EH (cell line): Measurements from ENCODE around the gene RPS3.
"Not testable (repeated sequence)": the region's sequence is repeated elsewhere in the genome, so short reads cannot be mapped to it uniquely, and the experiment has no call there.

Source experiments
- DNase-seq: peaks from one replicate; pipeline ENCODE4 v3.0.0-alpha.2; 2015; ENCODE audit warnings: low read depth

The RPS3 gene

GRCh38 chr11:75380245-75380644, 19.1 kb upstream of the RPS3 start:
- DNase-seq = no peak

GRCh38 chr11:75380716-75381420, 18.4 kb upstream of the RPS3 start:
- DNase-seq = peak; percentile 24

- no peak for DNase-seq
These were observed 16.1 kb upstream of the RPS3 start for GRCh38 chr11:75383246-75383645.

GRCh38 chr11:75384438-75385080, 14.8 kb upstream of the RPS3 start:
- peak; percentile 67 for DNase-seq

- peak; percentile 55 for DNase-seq
These were observed 12.2 kb upstream of the RPS3 start for GRCh38 chr11:75386942-75387630.

GRCh38 chr11:75387736-75388294, 11.5 kb upstream of the RPS3 start:
- no peak for DNase-seq

- DNase-seq = peak; percentile 78
These were observed 10.7 kb upstream of the RPS3 start for GRCh38 chr11:75388386-75389275.

- DNase-seq = no peak
These were observed 10.1 kb upstream of the RPS3 start for GRCh38 chr11:75389276-75389605.

- DNase-seq = no peak
These were observed 9.4 kb upstream of the RPS3 start for GRCh38 chr11:75389925-75390324.

GRCh38 chr11:75394085-75394840, 5.1 kb upstream of the RPS3 start:
- no peak for DNase-seq

- no peak for DNase-seq
These were observed 412 bp upstream of the RPS3 start for GRCh38 chr11:75398906-75399305.

- DNase-seq = peak; percentile 29
These were observed 988 bp downstream of the RPS3 start for GRCh38 chr11:75400146-75400865.

- DNase-seq = no peak
These were observed 2.9 kb downstream of the RPS3 start for GRCh38 chr11:75402002-75402773.

- DNase-seq = no peak
These were observed 3.7 kb downstream of the RPS3 start for GRCh38 chr11:75403037-75403436.

GRCh38 chr11:75403983-75404658, 4.8 kb downstream of the RPS3 start:
- no peak for DNase-seq

- DNase-seq = peak; percentile 65
These were observed 7.0 kb downstream of the RPS3 start for GRCh38 chr11:75406338-75406777.

GRCh38 chr11:75408957-75409219, 9.6 kb downstream of the RPS3 start:
- DNase-seq = no peak

GRCh38 chr11:75409971-75410370, 10.7 kb downstream of the RPS3 start:
- DNase-seq = not testable (repeated sequence)

- DNase-seq = not testable (repeated sequence)
These were observed 13.8 kb downstream of the RPS3 start for GRCh38 chr11:75413146-75413545.
